ENCODE measurements around the gene PIK3C2B. TPM values are rescaled to one million over a fixed set of nuclear protein-coding genes. Genes with fewer than 3 reads are reported as not detected.

PIK3C2B gene
- total and polyA plus RNA-seq, 2 donors (not counting 3 experiments of a cell fraction or from before 2014, with no cell fraction given): 33.7 to 49.0 TPM

DNA sequence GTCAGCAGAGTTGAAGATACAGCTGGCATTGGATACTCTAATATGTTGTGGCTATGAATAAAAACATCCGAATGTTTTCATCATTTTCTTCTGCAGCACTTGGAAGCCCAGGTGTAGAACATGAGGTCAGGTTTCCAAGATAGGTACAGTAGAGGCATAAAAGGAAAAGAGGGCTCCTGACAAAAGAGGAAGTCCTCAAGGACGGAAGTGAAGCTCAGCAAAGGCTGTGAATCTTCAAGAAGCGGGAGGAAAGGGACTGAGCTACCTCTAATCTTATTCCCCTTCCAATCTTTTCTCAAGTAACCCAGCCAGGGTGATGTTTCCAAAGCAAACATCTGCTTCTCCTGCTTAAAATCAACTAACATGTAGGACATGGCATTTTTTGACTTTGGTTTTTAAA is 4.4 kb upstream of the PIK3C2B start:
- no TSS peak for BruUV-seq (replicated peaks)

DNA sequence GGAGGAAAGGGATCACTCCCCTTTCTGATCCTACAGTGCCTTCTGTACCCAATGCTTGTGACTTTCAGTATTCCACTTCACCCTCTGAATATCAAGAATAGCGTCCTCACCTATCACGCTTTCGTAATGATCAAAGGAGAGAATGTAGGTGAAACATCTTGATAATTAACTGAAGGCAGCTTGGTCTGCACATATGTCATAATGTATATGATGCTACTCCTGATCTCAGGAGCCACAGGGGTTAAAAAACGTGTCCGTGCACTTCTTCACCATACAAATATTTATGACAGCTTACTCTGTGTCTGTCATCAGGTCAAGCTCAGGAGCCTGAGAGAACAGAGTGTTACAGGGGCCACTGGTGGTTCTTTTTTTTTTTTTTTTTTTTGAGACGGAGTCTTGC is 1.2 kb upstream of the PIK3C2B start:
- no TSS peak for BruUV-seq (replicated peaks)
- H3K27ac ChIP-seq (ENCODE audit: insufficient read depth, low read depth, low read length): no peak overlapping the region
- H3K9ac ChIP-seq (replicated peaks; ENCODE audit: extremely low read depth, insufficient read depth, low read length): no peak overlapping the region
- H3K36me3 ChIP-seq (ENCODE audit: control insufficient read depth in 2 of 2, extremely low read depth in 1 of 2, insufficient read depth in 2 of 2, low read length in 2 of 2): no peaks in the 10 kb centered on the region
- no peak overlapping the region for H2AFZ ChIP-seq (ENCODE audit: low read depth, low read length)
- CTCF ChIA-PET: interaction anchor here (2.0 to 18.3 kb wide), 3 partner anchors 19 to 85 kb away, joined by 7 to 1267 read pairs (median 60); no protein-coding TSS in a partner anchor
- no peak for FAIRE-seq
- dilution Hi-C loops (cut with MboI; ENCODE audit: extremely low pct_ligation_motif_present, low sequenced_read_pairs): no loop called here
- H4K20me1 ChIP-seq (replicated peaks; ENCODE audit: control insufficient read depth, extremely low read depth, insufficient read depth, low read length): no peaks in the 10 kb centered on the region
- no peak for DNase-seq (ENCODE audit: low read depth, low spot score)
- H3K79me2 ChIP-seq (ENCODE audit: control insufficient read depth, insufficient read depth, low read length): no peaks in the 10 kb centered on the region
- peaks cover 18% of the 10 kb centered on the region for H3K4me1 ChIP-seq (ENCODE audit: control insufficient read depth, extremely low read depth, insufficient read depth, low read length)
- POLR2A ChIA-PET: interaction anchor here (0.7 to 1.4 kb wide), 2 partner anchors 49 to 352 kb away, joined by 3 read pairs; no protein-coding TSS in a partner anchor
- no peaks in the 10 kb centered on the region for H3K9me3 ChIP-seq (replicated peaks; ENCODE audit: control insufficient read depth, insufficient read depth, low read length)
- H3K4me2 ChIP-seq (ENCODE audit: insufficient read depth, low read length): no peak overlapping the region
- intact Hi-C loops (cut with micrococcal nuclease): loop anchor here (2.0 kb wide), 1 partner anchor 65 kb away; no protein-coding TSS in a partner anchor
- TF ChIP-seq, protein P1, sequence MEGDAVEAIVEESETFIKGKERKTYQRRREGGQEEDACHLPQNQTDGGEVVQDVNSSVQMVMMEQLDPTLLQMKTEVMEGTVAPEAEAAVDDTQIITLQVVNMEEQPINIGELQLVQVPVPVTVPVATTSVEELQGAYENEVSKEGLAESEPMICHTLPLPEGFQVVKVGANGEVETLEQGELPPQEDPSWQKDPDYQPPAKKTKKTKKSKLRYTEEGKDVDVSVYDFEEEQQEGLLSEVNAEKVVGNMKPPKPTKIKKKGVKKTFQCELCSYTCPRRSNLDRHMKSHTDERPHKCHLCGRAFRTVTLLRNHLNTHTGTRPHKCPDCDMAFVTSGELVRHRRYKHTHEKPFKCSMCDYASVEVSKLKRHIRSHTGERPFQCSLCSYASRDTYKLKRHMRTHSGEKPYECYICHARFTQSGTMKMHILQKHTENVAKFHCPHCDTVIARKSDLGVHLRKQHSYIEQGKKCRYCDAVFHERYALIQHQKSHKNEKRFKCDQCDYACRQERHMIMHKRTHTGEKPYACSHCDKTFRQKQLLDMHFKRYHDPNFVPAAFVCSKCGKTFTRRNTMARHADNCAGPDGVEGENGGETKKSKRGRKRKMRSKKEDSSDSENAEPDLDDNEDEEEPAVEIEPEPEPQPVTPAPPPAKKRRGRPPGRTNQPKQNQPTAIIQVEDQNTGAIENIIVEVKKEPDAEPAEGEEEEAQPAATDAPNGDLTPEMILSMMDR (IDR thresholded peaks at IDR 0.05; ENCODE audit: extremely low read depth in 1 of 2, insufficient read depth in 1 of 2, low read depth in 1 of 2, low read length in 2 of 2): no peak
- no peak for TF ChIP-seq EZH2 (IDR thresholded peaks at IDR 0.05; ENCODE audit: borderline replicate concordance, low read depth, low read length, severe bottlenecking)
- TF ChIP-seq, protein P2, sequence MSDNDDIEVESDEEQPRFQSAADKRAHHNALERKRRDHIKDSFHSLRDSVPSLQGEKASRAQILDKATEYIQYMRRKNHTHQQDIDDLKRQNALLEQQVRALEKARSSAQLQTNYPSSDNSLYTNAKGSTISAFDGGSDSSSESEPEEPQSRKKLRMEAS (IDR thresholded peaks at IDR 0.05; ENCODE audit: insufficient read depth, insufficient read length): no peak
- no peak for TF ChIP-seq MYC (IDR thresholded peaks at IDR 0.05; ENCODE audit: low read depth, low read length)
- no peak for TF ChIP-seq JUN (IDR thresholded peaks at IDR 0.05; ENCODE audit: borderline replicate concordance, insufficient read depth, insufficient read length, low read depth)
- H3K4me3 ChIP-seq (replicated peaks in 1 of 3; ENCODE audit: insufficient read depth in 1 of 3, low read depth in 1 of 3, low read length in 3 of 3): no peak overlapping the region
- H3K27me3 ChIP-seq (ENCODE audit: control insufficient read depth in 2 of 2, insufficient read depth in 2 of 2, low read length in 2 of 2): no peaks in the 10 kb centered on the region
- no peaks in the 10 kb centered on the region for H3K9me1 ChIP-seq (replicated peaks; ENCODE audit: control insufficient read depth, extremely low read depth, insufficient read depth, low read length)

More for the DNA sequence above, 4.4 kb upstream of the PIK3C2B start:
- Histone ChIP-seq H3K4me2 (ENCODE audit: insufficient read depth, low read length) (no peak overlapping the region), H3K79me2 (ENCODE audit: control insufficient read depth, insufficient read depth, low read length) (no peaks in the 10 kb centered on the region), H3K36me3 (ENCODE audit: control insufficient read depth in 2 of 2, extremely low read depth in 1 of 2, insufficient read depth in 2 of 2, low read length in 2 of 2) (no peaks in the 10 kb centered on the region), H3K9me1 (replicated peaks; ENCODE audit: control insufficient read depth, extremely low read depth, insufficient read depth, low read length) (no peaks in the 10 kb centered on the region), H3K27ac (ENCODE audit: insufficient read depth, low read depth, low read length) (no peak overlapping the region), H3K27me3 (ENCODE audit: control insufficient read depth in 2 of 2, insufficient read depth in 2 of 2, low read length in 2 of 2) (no peaks in the 10 kb centered on the region), H3K4me1 (ENCODE audit: control insufficient read depth, extremely low read depth, insufficient read depth, low read length) (peaks cover 12% of the 10 kb centered on the region), H3K9me3 (replicated peaks; ENCODE audit: control insufficient read depth, insufficient read depth, low read length) (no peaks in the 10 kb centered on the region), H3K9ac (replicated peaks; ENCODE audit: extremely low read depth, insufficient read depth, low read length) (no peak overlapping the region), H2AFZ (ENCODE audit: low read depth, low read length) (no peak overlapping the region), H4K20me1 (replicated peaks; ENCODE audit: control insufficient read depth, extremely low read depth, insufficient read depth, low read length) (no peaks in the 10 kb centered on the region), H3K4me3 (replicated peaks in 1 of 3; ENCODE audit: insufficient read depth in 1 of 3, low read depth in 1 of 3, low read length in 3 of 3) (no peak overlapping the region)
- CTCF ChIA-PET: interaction anchor here (1.2 to 18.3 kb wide), 3 partner anchors 21 to 100 kb away, joined by 4 to 1267 read pairs (median 5); no protein-coding TSS in a partner anchor
- intact Hi-C loops (cut with micrococcal nuclease) (no loop called here), dilution Hi-C loops (cut with MboI; ENCODE audit: extremely low pct_ligation_motif_present, low sequenced_read_pairs) (no loop called here)
- DNase-seq (ENCODE audit: low read depth, low spot score) (no peak), FAIRE-seq (no peak)
- no peak for TF ChIP-seq EZH2 (IDR thresholded peaks at IDR 0.05; ENCODE audit: borderline replicate concordance, low read depth, low read length, severe bottlenecking)
- TF ChIP-seq, protein P2 (IDR thresholded peaks at IDR 0.05; ENCODE audit: insufficient read depth, insufficient read length): no peak
- POLR2A ChIA-PET: no interaction called here

Measured in endothelial cell of umbilical vein (primary cell).